Transverse colon (tissue), 4 donors: Measurements from ENCODE around the gene ZNF76. TPM values are rescaled to one million over a fixed set of nuclear protein-coding genes. Genes with fewer than 3 reads are reported as not detected.

Experiments used
- DNase-seq: peaks from one replicate; pipeline ENCODE4 v3.0.0-alpha.2; 2019
- H3K27ac ChIP-seq, 4 donors: fragments of 200-600 bp; sonication (generic); 2 replicates each; pipeline ENCODE4 v1.5.1; 2016 to 2018; ENCODE audit warnings: inconsistent platforms in 4 of 4
- H3K27me3 ChIP-seq: fragments of 200-600 bp; sonication (generic); 2 replicates; pipeline ENCODE4 v1.5.1; 2017; ENCODE audit warnings: inconsistent platforms
- H3K36me3 ChIP-seq, 4 donors: fragments of 200-600 bp; sonication (generic); 2 replicates each; pipeline ENCODE4 v1.5.1; 2017 to 2019; ENCODE audit warnings: inconsistent platforms in 4 of 4
- H3K4me1 ChIP-seq, 4 donors: fragments of 200-600 bp; sonication (generic); 2 replicates each; pipeline ENCODE4 v1.5.1; 2017 to 2020; ENCODE audit warnings: inconsistent platforms in 4 of 4
- H3K4me3 ChIP-seq, 4 donors: fragments of 200-600 bp; sonication (generic); 1 replicate in 1 of 4; 2 replicates in 3 of 4; pipeline versions ENCODE4 v1.5.1 to v1.6.1; 2017 to 2019; ENCODE audit warnings: inconsistent platforms in 4 of 4
- H3K9me3 ChIP-seq, 2 donors: fragments of 200-600 bp; sonication (generic); 2 replicates each; pipeline ENCODE4 v1.5.1; 2017 to 2019; ENCODE audit warnings: inconsistent platforms in 2 of 2
- EP300 ChIP-seq: sonication (generic); formaldehyde crosslinking; IDR thresholded peaks from one replicate; pipeline ENCODE4 v1.6.1; 2017; ENCODE audit warnings: antibody characterized with exemption, low read depth
- POLR2A ChIP-seq: fragments of 450-650 bp; IDR thresholded peaks from one replicate; pipeline ENCODE4 v1.6.1; 2016; ENCODE audit warnings: antibody characterized with exemption, mild to moderate bottlenecking, moderate library complexity
- POLR2AphosphoS5 ChIP-seq, 3 donors: sonication (generic); formaldehyde crosslinking; IDR thresholded peaks; one replicate each; pipeline ENCODE4 v1.6.1; 2016; ENCODE audit warnings: antibody characterized with exemption in 3 of 3
- WGBS, 2 donors: methylation state at CpG; one replicate each; pipeline ENCODE4 v1.1.5; 2018; ENCODE audit warnings: low coverage in 1 of 2; 5-methylcytosine and 5-hydroxymethylcytosine counted together
- in situ Hi-C, 4 donors: fragments of 200-750 bp; cut with MboI; loops; one replicate each; pipeline versions ENCODE4 v1.15.0 to v1.15.1; 2017; ENCODE audit warnings: low sequenced_read_pairs in 3 of 4, low pct_ligation_motif_present in 1 of 4, low pct_unique_long_range_greater_than_20kb in 1 of 4
- intact Hi-C: fragments of 100-400 bp; cut with DNase I; formaldehyde crosslinking; loops from one replicate; pipeline ENCODE4 v1.15.1; 2023; ENCODE audit warnings: low total_unique reads
- total RNA-seq, 4 donors: library from RNA; depleted of rRNA; stranded (reverse); fragments of >200 nt; gene quantifications; one replicate each; pipeline ENCODE4 v1.1.0, GENCODE V29; 2016
- TF ChIP-seq, protein P1 (sequence below), 5 experiments: fragments of 200-600 bp in 3 of 5; fragments of 450-650 bp in 2 of 5; sonication (generic) in 3 of 5; IDR thresholded peaks; 1 replicate in 2 of 5; 2 replicates in 3 of 5; pipeline ENCODE4 v1.5.1; 2016 to 2017; ENCODE audit warnings: antibody characterized with exemption in 5 of 5, inconsistent platforms in 3 of 5, mild to moderate bottlenecking in 2 of 5, moderate library complexity in 1 of 5

Gene ZNF76
- total RNA-seq, 4 donors from 2014 or later = 30.2 to 59.3 (median 35.1) TPM

DNA sequence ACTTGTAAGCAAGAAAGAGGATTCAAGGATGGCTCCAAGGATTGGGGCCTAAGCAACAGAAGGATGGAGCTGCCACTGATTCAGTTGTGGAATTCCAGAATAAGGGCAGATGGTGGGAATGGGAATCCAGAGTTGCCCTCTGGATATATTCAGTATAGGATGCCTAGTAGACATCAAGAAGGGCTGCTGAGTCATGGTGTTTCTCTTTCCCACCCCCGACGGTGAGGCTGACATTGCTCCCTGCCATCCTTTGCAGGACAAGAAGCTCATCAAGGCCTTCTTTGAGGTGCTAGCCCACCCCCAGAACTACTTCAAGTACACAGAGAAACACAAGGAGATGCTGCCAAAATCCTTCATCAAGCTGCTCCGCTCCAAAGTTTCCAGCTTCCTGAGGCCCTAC is 11.2 kb upstream of the ZNF76 start:
- H3K4me3 ChIP-seq = no peak overlapping the region
- no peaks in the 10 kb centered on the region for H3K36me3 ChIP-seq
- 68 to 77% methylated on average over 3 of the region's 3 CpGs for WGBS, 2 donors
- intact Hi-C loops = loop anchor here (10.0 kb wide), 1 partner anchor 103 kb away; the partner anchor contains the start of gene TCP11
- TF ChIP-seq, protein P1, sequence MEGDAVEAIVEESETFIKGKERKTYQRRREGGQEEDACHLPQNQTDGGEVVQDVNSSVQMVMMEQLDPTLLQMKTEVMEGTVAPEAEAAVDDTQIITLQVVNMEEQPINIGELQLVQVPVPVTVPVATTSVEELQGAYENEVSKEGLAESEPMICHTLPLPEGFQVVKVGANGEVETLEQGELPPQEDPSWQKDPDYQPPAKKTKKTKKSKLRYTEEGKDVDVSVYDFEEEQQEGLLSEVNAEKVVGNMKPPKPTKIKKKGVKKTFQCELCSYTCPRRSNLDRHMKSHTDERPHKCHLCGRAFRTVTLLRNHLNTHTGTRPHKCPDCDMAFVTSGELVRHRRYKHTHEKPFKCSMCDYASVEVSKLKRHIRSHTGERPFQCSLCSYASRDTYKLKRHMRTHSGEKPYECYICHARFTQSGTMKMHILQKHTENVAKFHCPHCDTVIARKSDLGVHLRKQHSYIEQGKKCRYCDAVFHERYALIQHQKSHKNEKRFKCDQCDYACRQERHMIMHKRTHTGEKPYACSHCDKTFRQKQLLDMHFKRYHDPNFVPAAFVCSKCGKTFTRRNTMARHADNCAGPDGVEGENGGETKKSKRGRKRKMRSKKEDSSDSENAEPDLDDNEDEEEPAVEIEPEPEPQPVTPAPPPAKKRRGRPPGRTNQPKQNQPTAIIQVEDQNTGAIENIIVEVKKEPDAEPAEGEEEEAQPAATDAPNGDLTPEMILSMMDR (IDR thresholded peaks at IDR 0.05) = no peak
- TF ChIP-seq EP300 = no peak
- no peak for TF ChIP-seq POLR2A
- TF ChIP-seq POLR2AphosphoS5 (IDR thresholded peaks at IDR 0.05) = no peak
- no peaks in the 10 kb centered on the region for H3K9me3 ChIP-seq
- no peaks in the 10 kb centered on the region for H3K27me3 ChIP-seq
- DNase-seq = no peak
- in situ Hi-C loops = loop anchor here in 2 of 4 donors (10.0 to 25.0 kb wide), 2 partner anchors 103 to 261 kb away; partner anchors contain the start of gene TCP11 (in 1 of the 2)
- H3K27ac ChIP-seq = no peak overlapping the region
- peaks cover 0 to 10% (median 2%) of the 10 kb centered on the region in 4 donors for H3K4me1 ChIP-seq

DNA sequence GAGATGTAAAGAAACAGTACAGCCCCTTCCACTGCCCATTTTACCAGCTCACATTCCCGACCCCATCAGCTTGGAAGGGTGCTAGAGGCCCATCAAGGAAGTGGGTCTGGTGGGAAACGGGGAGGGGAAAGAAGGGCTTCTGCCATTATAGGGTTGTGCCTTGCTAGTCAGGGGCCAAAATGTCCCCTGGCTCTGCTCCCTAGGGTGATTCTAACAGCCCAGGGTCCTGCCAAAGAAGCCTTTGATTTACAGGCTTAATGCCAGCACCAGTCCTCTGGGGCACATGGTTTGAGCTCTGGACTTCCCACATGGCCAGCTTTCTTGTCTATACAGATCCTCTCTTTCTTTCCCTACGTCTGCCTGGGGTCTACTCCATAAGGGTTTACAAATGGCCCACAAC is 10.6 kb upstream of the ZNF76 start:
- TF ChIP-seq, protein P1 (IDR thresholded peaks at IDR 0.05) = no peak
- TF ChIP-seq POLR2A = no peak
- Histone ChIP-seq H3K4me1 (peaks cover 0 to 10% (median 2%) of the 10 kb centered on the region in 4 donors), H3K9me3 (no peaks in the 10 kb centered on the region), H3K27me3 (no peaks in the 10 kb centered on the region), H3K36me3 (no peaks in the 10 kb centered on the region), H3K27ac (no peak overlapping the region), H3K4me3 (no peak overlapping the region)
- in situ Hi-C loops = loop anchor here in 2 of 4 donors (10.0 to 25.0 kb wide), 2 partner anchors 104 to 262 kb away; partner anchors contain the start of gene TCP11 (in 1 of the 2)
- intact Hi-C loops = loop anchor here (10.0 kb wide), 1 partner anchor 104 kb away; the partner anchor contains the start of gene TCP11
- 80 to 87% methylated on average over 1 to 3 of the region's 3 CpGs for WGBS, 2 donors
- DNase-seq = no peak

DNA sequence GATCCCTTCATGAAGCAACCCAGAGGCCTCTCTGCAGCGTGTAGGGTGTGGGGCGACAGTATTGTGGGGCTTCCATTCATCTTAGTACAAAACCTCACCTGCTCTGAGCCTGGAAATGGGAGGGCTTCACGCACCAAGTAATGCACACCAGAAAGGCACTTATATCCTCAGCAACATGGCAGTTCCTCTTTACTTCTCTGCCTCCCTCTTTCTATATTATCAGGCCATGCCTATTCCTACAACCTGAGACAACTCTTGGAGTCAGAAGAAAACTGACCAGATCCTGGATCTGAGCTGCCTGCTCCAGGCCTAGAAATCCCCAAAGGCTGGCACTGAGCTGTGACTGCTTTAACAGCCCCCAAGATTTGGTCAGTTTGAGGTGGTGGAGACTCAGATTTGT is 7.6 kb upstream of the ZNF76 start:
- 95 to 100% methylated on average over 1 to 3 of the region's 3 CpGs for WGBS, 2 donors
- Histone ChIP-seq H3K36me3 (no peaks in the 10 kb centered on the region), H3K4me3 (no peak overlapping the region), H3K27ac (no peak overlapping the region), H3K27me3 (no peaks in the 10 kb centered on the region), H3K9me3 (no peaks in the 10 kb centered on the region), H3K4me1 (peaks cover 0 to 10% (median 2%) of the 10 kb centered on the region in 4 donors)
- intact Hi-C loops = no loop called here
- no peak for DNase-seq
- in situ Hi-C loops = no loop called here
- TF ChIP-seq, protein P1 (IDR thresholded peaks at IDR 0.05) = no peak
- no peak for TF ChIP-seq POLR2A
- TF ChIP-seq POLR2AphosphoS5 (IDR thresholded peaks at IDR 0.05) = no peak
- TF ChIP-seq EP300 = no peak

DNA sequence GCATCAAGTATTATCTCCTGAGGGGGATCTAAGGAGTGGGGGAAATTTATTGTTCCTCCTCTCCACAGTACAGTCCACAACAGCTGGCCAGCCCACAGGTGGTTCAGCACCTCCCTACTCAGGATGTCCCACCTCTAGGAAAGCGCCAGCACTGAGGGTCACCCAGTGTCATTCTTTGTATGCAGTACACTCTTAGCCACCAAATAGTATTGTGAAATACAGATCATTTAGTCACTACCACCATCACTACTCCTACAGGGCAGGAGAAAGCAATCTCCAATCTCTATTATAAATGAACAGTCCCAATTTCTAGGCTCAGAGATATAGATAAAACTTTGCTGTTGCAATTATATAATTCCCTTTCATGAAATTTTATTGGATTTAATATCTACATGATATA is 6.3 kb upstream of the ZNF76 start:
- no peak for TF ChIP-seq POLR2A
- TF ChIP-seq, protein P1 (IDR thresholded peaks at IDR 0.05) = no peak
- TF ChIP-seq EP300 = no peak
- no peak for TF ChIP-seq POLR2AphosphoS5 (IDR thresholded peaks at IDR 0.05)
- DNase-seq = no peak
- WGBS, 2 donors = 88% methylated on average over 1 of the region's 1 CpG; no CpG with 5 or more reads in 1 of the 2 donors
- Histone ChIP-seq H3K36me3 (no peaks in the 10 kb centered on the region), H3K27ac (no peak overlapping the region), H3K9me3 (no peaks in the 10 kb centered on the region), H3K4me1 (peaks cover 0 to 15% (median 6%) of the 10 kb centered on the region in 4 donors), H3K4me3 (no peak overlapping the region), H3K27me3 (no peaks in the 10 kb centered on the region)
- intact Hi-C loops (no loop called here), in situ Hi-C loops (no loop called here)
